Measurements from ENCODE around the gene OR2M4. TPM values are rescaled to one million over a fixed set of nuclear protein-coding genes. Genes with fewer than 3 reads are reported as not detected.

OR2M4 gene
- total and polyA plus RNA-seq, 2 of the 4 experiments (the other 2 are of a cell fraction): not detected

GRCh38 chr1:248225537-248225936 is 5.7 kb upstream of the OR2M4 start:
- Histone ChIP-seq H2BK15ac (ENCODE audit: low read depth, low read length) (no peak overlapping the region), H2BK20ac (ENCODE audit: low read depth, low read length) (no peak overlapping the region), H3K4me2 (ENCODE audit: low read depth, low read length) (no peak overlapping the region), H3K4ac (ENCODE audit: low read depth, low read length) (no peak overlapping the region), H2AK9ac (replicated peaks; ENCODE audit: low read depth, low read length, poor library complexity) (no peak overlapping the region), H2AK5ac (ENCODE audit: low read depth, low read length) (no peak overlapping the region), H3K23ac (ENCODE audit: low read depth, low read length) (no peak overlapping the region), H4K20me1 (ENCODE audit: insufficient read depth, low read length) (no peaks in the 10 kb centered on the region), H2AFZ (replicated peaks; ENCODE audit: low read length, poor library complexity) (no peak overlapping the region), H3K79me1 (ENCODE audit: low read depth in 1 of 2, low read length in 2 of 2) (no peaks in the 10 kb centered on the region), H3K27ac (ENCODE audit: insufficient read depth, low read length) (no peak overlapping the region), H4K91ac (ENCODE audit: insufficient read depth, low read depth, low read length) (no peak overlapping the region), H3K18ac (ENCODE audit: low read depth, low read length) (no peak overlapping the region), H4K5ac (ENCODE audit: low read depth, low read length) (no peak overlapping the region), H3K9me1 (ENCODE audit: insufficient read depth, low read length) (no peaks in the 10 kb centered on the region), H2BK5ac (ENCODE audit: low read depth, low read length, poor library complexity, severe bottlenecking) (no peak overlapping the region), H3K4me1 (ENCODE audit: control insufficient read depth, insufficient read depth, low read length) (no peaks in the 10 kb centered on the region), H3K56ac (ENCODE audit: extremely low read depth, insufficient read depth, low read length) (no peak overlapping the region), H2BK120ac (ENCODE audit: low read depth, low read length) (no peak overlapping the region), H3K4me3 (ENCODE audit: insufficient read depth, low read depth, low read length) (no peak overlapping the region), H3K9me3 (ENCODE audit: control insufficient read depth, insufficient read depth, low read length) (peaks cover 16% of the 10 kb centered on the region), H3K14ac (replicated peaks; ENCODE audit: low read depth, low read length) (no peak overlapping the region), H3K36me3 (ENCODE audit: control insufficient read depth, insufficient read depth, low read length) (no peaks in the 10 kb centered on the region), H4K8ac (ENCODE audit: low read depth in 2 of 2, low read length in 2 of 2) (no peak overlapping the region), H3K27me3 (ENCODE audit: control insufficient read depth, insufficient read depth, low read length) (no peaks in the 10 kb centered on the region), H3K9ac (ENCODE audit: low read depth, low read length) (no peak overlapping the region)
- BruUV-seq (replicated peaks): no TSS peak
- in situ Hi-C loops (cut with MboI; ENCODE audit: low sequenced_read_pairs): no loop called here
- ATAC-seq (ENCODE audit: low read depth): no peak
- POLR2A ChIA-PET (ENCODE audit: unreplicated experiment): no interaction called here
- WGBS, 2 experiments (ENCODE audit: extremely low coverage in 2 of 2, insufficient read length in 1 of 2): no CpG with 5 or more reads among the region's 1 CpG
- no peak for DNase-seq
- no peak for TF ChIP-seq RAD21 (IDR thresholded peaks at IDR 0.05; ENCODE audit: low read length)
- no peak for TF ChIP-seq MAFK (IDR thresholded peaks at IDR 0.05; ENCODE audit: low read depth, low read length)
- no peak for TF ChIP-seq BHLHE40 (IDR thresholded peaks at IDR 0.05; ENCODE audit: low read depth, low read length)
- no peak for TF ChIP-seq RFX5 (IDR thresholded peaks at IDR 0.05; ENCODE audit: low read depth, low read length)
- TF ChIP-seq RCOR1 (IDR thresholded peaks at IDR 0.05; ENCODE audit: insufficient replicate concordance, low read length): no peak
- TF ChIP-seq SMC3 (IDR thresholded peaks at IDR 0.05; ENCODE audit: low read depth, low read length): no peak
- no peak for TF ChIP-seq CTCF (conservative IDR thresholded peaks at IDR 0.05; ENCODE audit: low read depth, low read length)
- no peak for TF ChIP-seq POLR2A (IDR thresholded peaks at IDR 0.05; ENCODE audit: low read depth, low read length)
- no peak for TF ChIP-seq USF2 (IDR thresholded peaks at IDR 0.05; ENCODE audit: low read depth, low read length)
- TF ChIP-seq FOS (IDR thresholded peaks at IDR 0.05; ENCODE audit: low read depth, low read length): no peak
- no peak for TF ChIP-seq ELK1 (IDR thresholded peaks at IDR 0.05; ENCODE audit: borderline replicate concordance, low read depth, low read length)
- TF ChIP-seq CEBPB (IDR thresholded peaks at IDR 0.05; ENCODE audit: low read depth, low read length): no peak
- no peak for TF ChIP-seq MXI1 (IDR thresholded peaks at IDR 0.05; ENCODE audit: borderline replicate concordance, low read depth, low read length)
- no peak for TF ChIP-seq CHD1 (IDR thresholded peaks at IDR 0.05; ENCODE audit: low read depth, low read length)
- CTCF ChIA-PET: no interaction called here
- intact Hi-C loops (cut with micrococcal nuclease): no loop called here
- dilution Hi-C loops (cut with HindIII; ENCODE audit: low sequenced_read_pairs, unreplicated experiment): no loop called here

All from IMR-90 (cell line).